MCF 10A (cell line): ENCODE measurements around the gene MOCOS. TPM values are rescaled to one million over a fixed set of nuclear protein-coding genes. Genes with fewer than 3 reads are reported as not detected.
"Not testable (repeated sequence)": the region's sequence is repeated elsewhere in the genome, so short reads cannot be mapped to it uniquely, and the experiment has no call there.

Experiments used
- BruUV-seq: library from RNA; stranded (reverse); fragments of 400-500 nt; replicated peaks from 2 replicates; lab custom pipeline; 2021; lab: Mats Ljungman, UMichigan
- CTCF ChIA-PET: fragments of 300-600 bp; sonication (Branson Sonifier 250); formaldehyde crosslinking; extraction: SDS; loops from one replicate; lab custom pipeline; 2021; ENCODE audit warnings: antibody characterized with exemption, inconsistent platforms; lab: Yijun Ruan, JAX
- POLR2A ChIA-PET: fragments of 300-600, 350-650 bp; sonication (Branson Sonifier 250); formaldehyde crosslinking; extraction: SDS; loops from one replicate; lab custom pipeline; 2020; ENCODE audit warnings: antibody characterized with exemption, inconsistent platforms; lab: Yijun Ruan, JAX
- DNase-seq: peaks from one replicate; pipeline ENCODE4 v3.0.0-alpha.2; 2018; ENCODE audit not compliant: unreplicated experiment
- H3K27ac Mint-ChIP-seq: one replicate; pipeline ENCODE4 v1.8.0; 2022; ENCODE audit warnings: mild to moderate bottlenecking, low read depth, mixed read lengths; ENCODE audit not compliant: unreplicated experiment
- H3K27me3 Mint-ChIP-seq: one replicate; pipeline ENCODE4 v1.8.0; 2022; ENCODE audit warnings: mixed read lengths; ENCODE audit not compliant: insufficient read depth, unreplicated experiment
- H3K36me3 Mint-ChIP-seq: one replicate; pipeline ENCODE4 v1.8.0; 2022; ENCODE audit warnings: mild to moderate bottlenecking, moderate library complexity, mixed read lengths; ENCODE audit not compliant: insufficient read depth, unreplicated experiment
- H3K4me1 Mint-ChIP-seq: one replicate; pipeline ENCODE4 v1.8.0; 2022; ENCODE audit warnings: mixed read lengths; ENCODE audit not compliant: insufficient read depth, unreplicated experiment
- H3K4me3 Mint-ChIP-seq: one replicate; pipeline ENCODE4 v1.8.0; 2022; ENCODE audit warnings: mild to moderate bottlenecking, moderate library complexity, mixed read lengths; ENCODE audit not compliant: unreplicated experiment
- H3K9me3 Mint-ChIP-seq: one replicate; pipeline ENCODE4 v1.8.0; 2022; ENCODE audit warnings: mixed read lengths; ENCODE audit not compliant: unreplicated experiment
- intact Hi-C: fragments of 100-400 bp; cut with micrococcal nuclease; formaldehyde crosslinking; loops from 2 replicates; pipeline ENCODE4 v1.14.1; 2022
- total RNA-seq: library from RNA; stranded (reverse); gene quantifications from 2 replicates; pipeline ENCODE4 v1.2.3, GENCODE V29; 2022
- TF ChIP-seq, protein P1 (sequence below): fragments of 200-600 bp; IDR thresholded peaks from one replicate; pipeline ENCODE4 v1.8.0; 2022; ENCODE audit warnings: antibody characterized with exemption, mild to moderate bottlenecking; ENCODE audit not compliant: unreplicated experiment

Gene MOCOS
- total RNA-seq, 1 experiment from 2014 or later = 81.1 TPM

DNA sequence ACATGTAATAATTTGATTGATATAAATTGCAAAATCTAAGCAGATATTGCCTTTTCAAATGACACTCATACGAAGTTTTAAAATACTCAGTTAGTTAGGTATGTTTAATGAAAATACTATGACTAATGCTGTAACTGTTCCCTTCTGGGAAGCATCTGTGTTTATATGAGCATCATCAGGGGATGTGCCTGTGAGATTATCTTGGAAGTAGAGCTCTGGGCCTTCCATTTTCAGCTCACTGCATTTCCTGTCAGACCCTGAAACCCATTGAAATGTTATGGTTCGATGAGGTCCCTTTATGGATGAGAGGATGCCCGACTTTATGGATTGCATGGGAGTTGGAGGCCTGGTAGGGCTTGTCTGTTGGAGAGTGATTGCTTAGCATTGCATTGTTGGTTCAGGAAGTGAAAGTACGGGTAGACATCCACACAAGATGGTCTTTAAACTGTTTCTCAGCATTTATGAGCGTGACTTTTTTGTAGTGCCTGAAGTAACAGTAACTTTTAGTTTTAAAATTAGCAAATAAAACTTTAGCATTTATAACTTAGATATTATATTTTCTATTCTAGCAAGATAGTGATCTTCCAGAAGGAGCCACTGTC lies 28.9 kb upstream of the MOCOS start:
- CTCF ChIA-PET = interaction anchor here (1.3 kb wide), 1 partner anchor 11 kb away, joined by 3 read pairs; no protein-coding TSS in a partner anchor
- Mint-ChIP-seq H3K27me3 (no peaks in the 10 kb centered on the region), H3K9me3 (no peaks in the 10 kb centered on the region), H3K4me3 (no peak overlapping the region), H3K27ac (peak overlapping the region; percentile 2), H3K4me1 (no peaks in the 10 kb centered on the region), H3K36me3 (peaks cover 87% of the 10 kb centered on the region)
- intact Hi-C loops = no loop called here
- POLR2A ChIA-PET = interaction anchor here (0.5 to 0.6 kb wide), 2 partner anchors 29 to 71 kb away, joined by 3 read pairs; partner anchors contain the start of gene ELP2
- no TSS peak for BruUV-seq
- TF ChIP-seq, protein P1, sequence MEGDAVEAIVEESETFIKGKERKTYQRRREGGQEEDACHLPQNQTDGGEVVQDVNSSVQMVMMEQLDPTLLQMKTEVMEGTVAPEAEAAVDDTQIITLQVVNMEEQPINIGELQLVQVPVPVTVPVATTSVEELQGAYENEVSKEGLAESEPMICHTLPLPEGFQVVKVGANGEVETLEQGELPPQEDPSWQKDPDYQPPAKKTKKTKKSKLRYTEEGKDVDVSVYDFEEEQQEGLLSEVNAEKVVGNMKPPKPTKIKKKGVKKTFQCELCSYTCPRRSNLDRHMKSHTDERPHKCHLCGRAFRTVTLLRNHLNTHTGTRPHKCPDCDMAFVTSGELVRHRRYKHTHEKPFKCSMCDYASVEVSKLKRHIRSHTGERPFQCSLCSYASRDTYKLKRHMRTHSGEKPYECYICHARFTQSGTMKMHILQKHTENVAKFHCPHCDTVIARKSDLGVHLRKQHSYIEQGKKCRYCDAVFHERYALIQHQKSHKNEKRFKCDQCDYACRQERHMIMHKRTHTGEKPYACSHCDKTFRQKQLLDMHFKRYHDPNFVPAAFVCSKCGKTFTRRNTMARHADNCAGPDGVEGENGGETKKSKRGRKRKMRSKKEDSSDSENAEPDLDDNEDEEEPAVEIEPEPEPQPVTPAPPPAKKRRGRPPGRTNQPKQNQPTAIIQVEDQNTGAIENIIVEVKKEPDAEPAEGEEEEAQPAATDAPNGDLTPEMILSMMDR = no peak
- peak; percentile 18 for DNase-seq

DNA sequence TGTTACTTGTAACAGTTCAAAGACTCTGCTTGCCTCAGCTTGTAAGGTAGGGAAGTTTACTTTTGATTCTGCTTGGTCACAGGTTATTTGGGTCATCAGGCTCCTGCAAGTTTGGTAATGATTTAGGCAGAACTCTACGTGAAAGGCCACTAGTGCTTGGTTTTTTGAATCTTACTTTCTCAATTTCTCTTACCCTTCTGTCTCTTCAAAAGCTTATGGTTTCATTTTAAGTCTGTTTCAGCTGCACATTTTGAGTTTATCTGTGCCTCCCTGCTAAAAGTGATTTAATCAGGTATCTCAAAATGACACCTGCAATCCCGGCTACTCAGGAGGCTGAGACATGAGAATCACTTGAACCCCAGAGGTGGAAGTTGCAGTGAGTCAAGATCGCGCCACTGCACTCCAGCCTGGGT lies 26.3 kb upstream of the MOCOS start:
- DNase-seq = no peak
- no peaks in the 10 kb centered on the region for H3K27me3 Mint-ChIP-seq
- H3K9me3 Mint-ChIP-seq = no peaks in the 10 kb centered on the region
- BruUV-seq = no TSS peak
- POLR2A ChIA-PET = interaction anchor here (1.0 to 1.6 kb wide), 2 partner anchors 27 to 32 kb away, joined by 4 to 6 read pairs; partner anchors contain the start of genes MOCOS and SLC39A6
- peaks cover 86% of the 10 kb centered on the region for H3K36me3 Mint-ChIP-seq
- CTCF ChIA-PET = interaction anchor here (0.8 to 1.0 kb wide), 2 partner anchors 12 to 26 kb away, joined by 4 to 5 read pairs; partner anchors contain the start of gene MOCOS
- no peaks in the 10 kb centered on the region for H3K4me1 Mint-ChIP-seq
- intact Hi-C loops = no loop called here
- no peak overlapping the region for H3K27ac Mint-ChIP-seq
- TF ChIP-seq, protein P1 = no peak
- no peak overlapping the region for H3K4me3 Mint-ChIP-seq

DNA sequence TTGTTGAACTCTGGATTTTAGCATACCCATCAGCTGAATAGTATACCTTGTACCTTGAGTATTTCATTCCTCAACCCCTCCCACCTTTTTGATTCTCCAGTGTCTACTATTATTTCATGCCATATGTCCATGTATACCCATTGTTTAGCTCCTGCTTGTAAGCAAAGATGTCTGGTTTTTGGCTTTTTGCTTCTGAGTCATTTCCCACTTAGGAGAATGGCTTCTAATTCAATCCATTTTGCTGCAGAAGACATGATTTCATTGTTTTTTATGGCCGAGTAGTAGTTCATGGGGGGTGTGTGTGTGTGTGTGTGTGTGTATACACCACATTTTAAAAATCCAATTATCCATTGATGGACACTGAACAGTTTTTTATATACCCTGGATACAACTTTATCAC lies 24.3 kb upstream of the MOCOS start:
- no peak for DNase-seq
- no TSS peak for BruUV-seq
- Mint-ChIP-seq H3K4me1 (no peaks in the 10 kb centered on the region), H3K9me3 (no peaks in the 10 kb centered on the region), H3K27ac (no peak overlapping the region), H3K36me3 (peaks cover 89% of the 10 kb centered on the region), H3K4me3 (no peak overlapping the region), H3K27me3 (no peaks in the 10 kb centered on the region)
- CTCF ChIA-PET = no interaction called here
- POLR2A ChIA-PET = interaction anchor here (0.9 to 1.0 kb wide), 2 partner anchors 12 to 32 kb away, joined by 3 read pairs; no protein-coding TSS in a partner anchor
- TF ChIP-seq, protein P1 = no peak
- intact Hi-C loops = loop anchor here (2.0 kb wide), 1 partner anchor 26 kb away; no protein-coding TSS in a partner anchor

GRCh38 chr18:36167692-36168218 lies 19.5 kb upstream of the MOCOS start:
- no peak overlapping the region for H3K27ac Mint-ChIP-seq
- H3K36me3 Mint-ChIP-seq = peaks cover 79% of the 10 kb centered on the region
- H3K4me3 Mint-ChIP-seq = no peak overlapping the region
- CTCF ChIA-PET = no interaction called here
- TF ChIP-seq, protein P1 = no peak
- H3K27me3 Mint-ChIP-seq = no peaks in the 10 kb centered on the region
- intact Hi-C loops = no loop called here
- no peaks in the 10 kb centered on the region for H3K9me3 Mint-ChIP-seq
- POLR2A ChIA-PET = interaction anchor here (1.2 kb wide), 1 partner anchor 20 kb away, joined by 6 read pairs; the partner anchor contains the start of gene MOCOS
- no peaks in the 10 kb centered on the region for H3K4me1 Mint-ChIP-seq
- BruUV-seq = no TSS peak
- DNase-seq = no peak

- BruUV-seq, H3K4me3 Mint-ChIP-seq, H3K27ac Mint-ChIP-seq, POLR2A ChIA-PET, H3K4me1 Mint-ChIP-seq, DNase-seq, intact Hi-C loops, H3K27me3 Mint-ChIP-seq, H3K9me3 Mint-ChIP-seq: not testable (repeated sequence)
- CTCF ChIA-PET = interaction anchor here (1.6 kb wide), 1 partner anchor 34 kb away, joined by 4 read pairs; no protein-coding TSS in a partner anchor
- H3K36me3 Mint-ChIP-seq = peaks cover 77% of the 10 kb centered on the region
Measured at GRCh38 chr18:36168296-36168695, 19.0 kb upstream of the MOCOS start.
